ENCODE measurements around the gene ZBTB6.

GRCh38 chr9:122912671-122912963, 506 bp downstream of the ZBTB6 start:
- TF ChIP-seq POLR2AphosphoS5 (IDR thresholded peaks at IDR 0.05; ENCODE audit: insufficient read depth in 1 of 2, low read depth in 1 of 2) (no peak), POLR2A (IDR thresholded peaks at IDR 0.05) (no peak), CTCF (IDR thresholded peaks at IDR 0.05) (no peak)
